GM19239 (cell line): ENCODE data around the gene SLC22A6.
"Not testable (repeated sequence)": the region's sequence is repeated elsewhere in the genome, so short reads cannot be mapped to it uniquely, and the experiment has no call there.

Source experiments
- DNase-seq: peaks from one replicate; pipeline ENCODE4 v3.0.0; 2011; ENCODE audit warnings: low spot score; ENCODE audit not compliant: insufficient read length
- FAIRE-seq: peaks from 2 replicates; lab custom pipeline; 2011; peaks lifted over from hg19 to GRCh38; lab: Jason Lieb, UNC

SLC22A6 gene

GRCh38 chr11:62994775-62995174 is 10.0 kb upstream of the SLC22A6 start:
- FAIRE-seq (no peak), DNase-seq (no peak)

- FAIRE-seq (no peak), DNase-seq (no peak)
Measured at GRCh38 chr11:62988276-62988675, 3.5 kb upstream of the SLC22A6 start.

- FAIRE-seq: no peak
- DNase-seq: no peak
Measured at GRCh38 chr11:62985041-62985750, 429 bp upstream of the SLC22A6 start.

GRCh38 chr11:62983536-62984199 is 1.1 kb downstream of the SLC22A6 start:
- DNase-seq (no peak), FAIRE-seq (no peak)

- DNase-seq: no peak
- FAIRE-seq: no peak
Measured at GRCh38 chr11:62981743-62982142, 3.0 kb downstream of the SLC22A6 start.

- no peak for FAIRE-seq
Measured at GRCh38 chr11:62980133-62980760, 4.5 kb downstream of the SLC22A6 start.

GRCh38 chr11:62976109-62976508 is 8.7 kb downstream of the SLC22A6 start:
- DNase-seq (no peak), FAIRE-seq (no peak)

More at GRCh38 chr11:62980133-62980760, 4.5 kb downstream of the SLC22A6 start:
- DNase-seq: no peak

- no peak for FAIRE-seq
- no peak for DNase-seq
Measured at GRCh38 chr11:62974848-62975522, 9.8 kb downstream of the SLC22A6 start.

- FAIRE-seq (no peak), DNase-seq (no peak)
Measured at GRCh38 chr11:62965574-62965973, 19.2 kb downstream of the SLC22A6 start.

- no peak for FAIRE-seq
- DNase-seq: no peak
Measured at GRCh38 chr11:62962391-62962790, 22.4 kb downstream of the SLC22A6 start.

- DNase-seq (no peak), FAIRE-seq (no peak)
Measured at GRCh38 chr11:62961017-62961570, 23.7 kb downstream of the SLC22A6 start.

- FAIRE-seq: no peak
- no peak for DNase-seq
Measured at GRCh38 chr11:62959422-62959980, 25.3 kb downstream of the SLC22A6 start.

GRCh38 chr11:62958547-62959421 is 26.0 kb downstream of the SLC22A6 start:
- FAIRE-seq (no peak), DNase-seq (no peak)

- DNase-seq (no peak), FAIRE-seq (no peak)
Measured at GRCh38 chr11:62957147-62957546, 27.6 kb downstream of the SLC22A6 start.

- FAIRE-seq (no peak), DNase-seq (no peak)
Measured at GRCh38 chr11:62954478-62954877, 30.3 kb downstream of the SLC22A6 start.

- DNase-seq (no peak), FAIRE-seq (no peak)
Measured at GRCh38 chr11:62953811-62954210, 31.0 kb downstream of the SLC22A6 start.

GRCh38 chr11:62948765-62949320 is 35.9 kb downstream of the SLC22A6 start:
- FAIRE-seq (no peak), DNase-seq (no peak)

GRCh38 chr11:62945538-62945937 is 39.2 kb downstream of the SLC22A6 start:
- DNase-seq, FAIRE-seq: not testable (repeated sequence)

- not testable (repeated sequence) for DNase-seq, FAIRE-seq
Measured at GRCh38 chr11:62937528-62937927, 47.2 kb downstream of the SLC22A6 start.
